Activated gamma-delta T cell treated with anti-CD3 and anti-CD28 coated beads, Interleukin-2, amount 50 U/mL, for 16 hours (primary cell): ENCODE data around the gene PRKCZ.

Source experiments
- DNase-seq: peaks from one replicate; pipeline ENCODE4 v3.0.0-alpha.2; 2020; ENCODE audit warnings: low read depth

Gene PRKCZ

DNA sequence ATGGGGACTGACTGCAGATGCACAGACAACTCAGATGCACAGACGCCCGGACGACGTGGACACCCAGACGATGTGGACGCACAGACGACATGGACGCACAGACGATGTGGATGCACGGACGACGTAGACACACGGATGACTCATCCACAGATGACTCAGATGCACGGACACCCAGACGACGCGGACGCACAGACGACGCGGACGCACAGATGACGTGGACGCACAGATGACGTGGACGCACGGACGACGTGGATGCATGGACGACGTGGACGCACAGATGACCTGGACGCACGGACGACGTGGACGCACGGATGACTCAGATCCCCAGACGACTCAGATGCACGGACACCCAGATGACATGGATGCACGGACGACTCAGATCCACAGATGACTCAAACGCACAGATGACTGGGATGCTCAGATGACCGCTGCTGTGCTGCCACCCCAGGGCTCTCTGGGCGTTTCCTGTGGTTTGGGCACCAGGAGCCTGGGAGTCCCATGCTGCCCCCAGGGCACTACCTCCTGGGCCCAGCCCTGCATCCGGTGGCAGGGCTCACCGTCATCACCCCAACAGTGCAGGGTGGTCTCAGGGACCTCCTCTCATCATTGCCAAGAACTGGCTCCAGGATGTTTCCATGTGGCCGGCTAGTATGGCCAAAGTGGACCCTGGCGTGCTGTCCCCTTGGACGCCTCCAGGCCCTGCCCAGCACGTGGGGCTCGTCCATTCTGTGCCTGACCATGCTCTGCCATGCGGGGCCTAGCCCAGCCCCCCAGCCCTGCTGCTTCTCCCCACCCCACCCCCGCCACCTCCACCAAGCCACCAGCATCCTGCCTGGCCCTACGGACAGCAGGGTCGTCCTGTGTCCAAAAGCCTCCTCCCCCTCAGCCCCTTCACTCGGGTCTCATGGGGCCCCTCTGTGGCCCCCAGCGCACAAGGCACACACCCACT, 130.4 kb downstream of the PRKCZ start:
- no peak for DNase-seq

DNA sequence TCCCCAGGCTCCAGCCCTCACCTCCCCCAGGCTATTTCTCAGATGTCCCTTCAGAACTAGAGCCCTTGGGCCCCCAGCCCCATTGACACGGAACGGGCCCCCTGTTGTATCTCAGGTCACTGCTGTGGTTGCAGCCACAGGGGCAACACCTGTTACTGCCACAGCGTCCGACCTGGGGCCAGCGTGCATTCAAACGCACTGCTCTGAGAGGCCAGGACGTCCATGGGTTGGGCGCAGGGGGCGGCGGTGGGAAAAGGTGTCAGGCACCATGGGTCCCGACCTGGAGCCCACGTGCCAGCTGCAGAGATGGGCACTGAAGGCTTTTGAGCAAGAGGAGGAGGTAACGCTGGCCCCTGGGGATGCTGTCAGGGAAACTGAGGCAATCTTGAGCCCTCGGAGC, 131.1 kb downstream of the PRKCZ start:
- DNase-seq: no peak

DNA sequence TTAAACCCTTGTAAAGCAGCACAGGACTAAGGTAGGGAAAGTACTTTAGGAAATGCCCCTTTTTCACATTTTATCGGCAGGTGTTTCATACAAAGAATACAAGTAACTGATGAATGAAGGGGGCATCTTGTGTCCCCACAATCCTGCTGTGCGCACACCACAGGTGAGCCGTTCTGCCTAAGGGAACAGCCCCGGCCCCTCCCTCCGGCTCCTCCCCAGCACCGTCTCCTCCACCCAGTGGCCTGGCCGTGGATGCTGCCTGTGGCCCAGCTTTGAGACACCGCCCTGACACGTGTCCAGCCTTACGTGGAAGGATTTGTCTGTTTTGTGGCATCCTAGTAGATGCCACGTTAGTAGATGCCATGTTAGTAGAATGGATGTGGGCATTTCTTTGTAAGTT, 131.5 kb downstream of the PRKCZ start:
- DNase-seq: no peak

DNA sequence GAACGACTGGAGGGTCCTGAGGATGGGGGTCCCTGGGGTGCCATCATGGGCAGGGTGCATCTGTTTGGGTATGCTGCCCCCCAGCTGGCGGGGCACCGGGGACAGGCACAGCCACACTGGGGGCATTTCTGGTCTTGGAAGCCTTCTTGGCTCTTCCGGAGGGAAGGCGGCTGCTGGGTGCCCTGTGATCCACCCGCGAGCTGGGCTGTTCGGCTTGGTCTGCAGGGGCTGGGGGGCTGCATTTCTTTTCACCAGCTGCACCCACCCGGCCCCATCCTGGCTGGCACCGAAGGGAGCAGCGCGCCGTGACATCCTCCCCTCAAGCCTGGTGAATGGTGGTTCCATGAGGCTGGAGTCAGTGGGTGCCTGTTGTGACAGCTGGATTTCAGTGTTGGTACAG, 132.2 kb downstream of the PRKCZ start:
- no peak for DNase-seq

DNA sequence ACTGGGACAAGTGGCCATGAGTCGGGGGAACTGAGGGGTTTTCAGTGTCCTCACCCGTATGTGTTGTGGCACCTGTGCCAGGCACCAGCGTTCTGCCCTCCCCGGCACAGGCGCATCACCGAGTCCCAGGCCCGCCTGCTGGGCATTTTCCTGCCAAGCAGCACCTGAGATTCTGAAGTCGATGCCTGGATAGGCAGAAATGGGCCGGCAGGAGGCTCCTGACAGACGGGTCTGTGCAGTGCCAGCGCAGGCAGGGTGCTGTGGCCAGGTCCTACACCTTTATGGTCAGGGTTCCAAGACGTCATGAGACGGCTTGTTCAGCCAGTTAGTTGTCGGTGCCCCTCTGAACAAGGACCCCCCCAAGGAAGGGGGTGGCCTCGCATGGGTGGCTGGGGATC, 133.7 kb downstream of the PRKCZ start:
- DNase-seq: no peak

DNA sequence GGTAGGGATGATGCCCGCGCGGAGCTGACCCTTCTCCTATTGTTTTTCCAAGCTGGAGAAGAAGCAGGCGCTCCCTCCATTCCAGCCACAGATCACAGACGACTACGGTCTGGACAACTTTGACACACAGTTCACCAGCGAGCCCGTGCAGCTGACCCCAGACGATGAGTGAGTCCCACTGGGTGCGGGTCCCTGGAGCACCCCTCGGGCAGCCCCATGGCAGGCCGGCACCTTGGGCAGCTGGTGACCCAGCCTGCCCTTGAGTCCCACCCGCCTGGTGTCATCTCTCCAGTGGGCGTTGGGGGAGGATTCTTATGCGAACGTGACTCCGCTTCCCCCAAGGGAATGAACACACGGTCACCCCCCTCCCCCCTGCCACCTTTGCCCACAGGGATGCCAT, 134.3 kb downstream of the PRKCZ start:
- DNase-seq: no peak

DNA sequence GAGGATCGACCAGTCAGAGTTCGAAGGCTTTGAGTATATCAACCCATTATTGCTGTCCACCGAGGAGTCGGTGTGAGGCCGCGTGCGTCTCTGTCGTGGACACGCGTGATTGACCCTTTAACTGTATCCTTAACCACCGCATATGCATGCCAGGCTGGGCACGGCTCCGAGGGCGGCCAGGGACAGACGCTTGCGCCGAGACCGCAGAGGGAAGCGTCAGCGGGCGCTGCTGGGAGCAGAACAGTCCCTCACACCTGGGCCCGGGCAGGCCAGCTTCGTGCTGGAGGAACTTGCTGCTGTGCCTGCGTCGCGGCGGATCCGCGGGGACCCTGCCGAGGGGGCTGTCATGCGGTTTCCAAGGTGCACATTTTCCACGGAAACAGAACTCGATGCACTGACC, 134.7 kb downstream of the PRKCZ start:
- DNase-seq: no peak

DNA sequence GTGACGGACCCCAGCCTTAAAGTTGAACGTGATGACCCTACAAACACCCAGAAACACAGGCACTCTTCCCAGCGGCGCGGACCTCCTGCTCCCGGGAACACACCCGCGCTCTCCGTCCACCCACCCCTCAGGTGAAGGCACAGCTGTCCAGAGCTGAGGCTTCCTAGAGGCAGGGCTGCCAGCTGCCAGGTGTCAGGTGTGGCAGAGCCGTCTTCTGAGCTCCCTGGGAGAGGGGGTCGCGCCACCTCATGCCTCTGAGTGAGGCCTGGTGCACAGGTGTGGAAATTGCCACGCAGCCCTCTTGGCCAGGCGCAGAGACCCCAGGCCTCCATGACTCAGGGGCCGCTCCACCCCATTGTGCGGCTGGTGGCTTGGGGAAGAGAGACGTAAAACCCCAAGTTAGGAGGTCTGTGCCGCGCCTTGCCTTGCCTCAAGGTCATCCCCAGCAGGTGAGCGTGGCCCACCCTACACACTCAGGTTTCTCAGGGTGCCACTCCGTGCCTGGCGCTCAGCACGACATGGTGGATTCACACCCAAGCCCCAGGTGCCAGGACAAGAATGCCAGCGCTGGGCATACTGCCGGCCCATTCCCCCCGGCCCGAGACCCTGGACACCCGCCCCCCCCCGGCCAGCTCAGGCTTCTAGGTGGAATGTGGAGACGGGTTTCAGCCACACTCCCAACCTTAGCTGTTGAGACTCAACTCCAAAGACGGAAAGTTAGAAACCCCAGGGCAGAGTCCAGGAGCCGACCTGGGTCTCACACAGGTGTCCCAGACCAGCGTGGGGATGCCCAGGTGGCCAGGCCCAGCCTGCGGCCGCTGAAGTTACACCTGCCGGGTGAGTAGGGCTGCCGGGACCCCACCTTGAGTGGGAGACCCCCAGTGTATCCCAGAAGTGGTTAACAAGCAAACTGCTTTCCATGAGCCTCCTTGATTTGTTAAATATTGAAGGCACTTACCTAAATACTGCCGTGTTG, 136.0 kb downstream of the PRKCZ start:
- no peak for DNase-seq

DNA sequence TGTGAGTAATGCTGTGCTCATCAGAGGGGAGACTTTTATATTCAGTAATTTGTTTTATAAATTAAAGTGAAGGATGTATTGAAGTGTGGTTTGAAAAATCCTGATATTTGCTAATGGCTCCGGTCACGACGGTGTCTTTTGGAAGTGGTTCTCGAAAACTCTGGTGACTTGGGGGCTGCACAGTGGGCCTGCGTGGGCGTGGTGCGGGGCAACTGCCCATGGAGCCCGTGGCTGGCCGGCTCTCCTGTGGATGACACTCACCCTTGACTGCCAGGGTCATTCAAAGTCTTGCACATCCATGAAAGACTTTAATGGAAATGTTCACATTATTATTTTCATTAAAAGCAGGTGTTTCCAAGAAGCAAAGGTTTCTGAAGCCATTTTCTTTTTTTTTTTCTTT, 136.7 kb downstream of the PRKCZ start:
- DNase-seq: no peak

DNA sequence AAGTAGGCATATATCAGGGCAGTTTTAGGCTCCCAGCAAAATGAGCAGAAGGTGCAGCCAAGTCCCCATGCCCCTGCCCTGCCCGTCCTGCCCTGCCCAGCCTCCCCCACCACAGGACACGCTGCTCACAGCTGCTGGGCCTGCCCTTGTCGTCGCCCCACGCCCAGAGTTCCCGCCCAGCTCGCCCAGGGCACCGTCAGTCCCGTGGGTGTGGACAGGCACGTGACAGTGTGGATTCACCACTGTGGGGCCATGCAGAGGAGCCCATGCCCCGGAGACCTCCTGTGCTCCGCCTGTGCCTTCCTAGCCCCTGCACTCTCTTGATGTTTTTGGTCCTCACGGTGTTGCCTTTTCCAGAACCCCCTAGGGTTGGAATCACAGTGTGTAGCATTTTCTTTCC, 137.4 kb downstream of the PRKCZ start:
- no peak for DNase-seq

DNA sequence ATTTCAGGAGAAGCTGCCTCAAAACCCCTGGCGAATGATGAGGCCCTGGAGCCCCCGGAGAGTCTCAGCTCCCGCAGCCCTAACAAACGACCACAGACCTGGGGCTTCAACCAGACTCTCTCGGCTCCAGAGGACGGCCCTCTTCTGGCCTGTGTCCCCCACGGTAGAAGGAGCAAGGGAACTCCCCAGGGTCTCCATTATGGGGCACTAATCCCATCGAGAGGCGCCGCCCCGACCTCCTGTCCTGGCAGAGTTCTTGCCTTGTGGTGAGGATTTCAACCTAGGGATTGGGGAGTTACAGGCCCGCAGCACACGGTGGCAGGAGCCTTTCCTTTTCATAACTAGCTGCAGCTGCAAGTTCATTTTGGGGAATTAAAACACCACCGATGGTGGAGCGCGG, 138.1 kb downstream of the PRKCZ start:
- no peak for DNase-seq

DNA sequence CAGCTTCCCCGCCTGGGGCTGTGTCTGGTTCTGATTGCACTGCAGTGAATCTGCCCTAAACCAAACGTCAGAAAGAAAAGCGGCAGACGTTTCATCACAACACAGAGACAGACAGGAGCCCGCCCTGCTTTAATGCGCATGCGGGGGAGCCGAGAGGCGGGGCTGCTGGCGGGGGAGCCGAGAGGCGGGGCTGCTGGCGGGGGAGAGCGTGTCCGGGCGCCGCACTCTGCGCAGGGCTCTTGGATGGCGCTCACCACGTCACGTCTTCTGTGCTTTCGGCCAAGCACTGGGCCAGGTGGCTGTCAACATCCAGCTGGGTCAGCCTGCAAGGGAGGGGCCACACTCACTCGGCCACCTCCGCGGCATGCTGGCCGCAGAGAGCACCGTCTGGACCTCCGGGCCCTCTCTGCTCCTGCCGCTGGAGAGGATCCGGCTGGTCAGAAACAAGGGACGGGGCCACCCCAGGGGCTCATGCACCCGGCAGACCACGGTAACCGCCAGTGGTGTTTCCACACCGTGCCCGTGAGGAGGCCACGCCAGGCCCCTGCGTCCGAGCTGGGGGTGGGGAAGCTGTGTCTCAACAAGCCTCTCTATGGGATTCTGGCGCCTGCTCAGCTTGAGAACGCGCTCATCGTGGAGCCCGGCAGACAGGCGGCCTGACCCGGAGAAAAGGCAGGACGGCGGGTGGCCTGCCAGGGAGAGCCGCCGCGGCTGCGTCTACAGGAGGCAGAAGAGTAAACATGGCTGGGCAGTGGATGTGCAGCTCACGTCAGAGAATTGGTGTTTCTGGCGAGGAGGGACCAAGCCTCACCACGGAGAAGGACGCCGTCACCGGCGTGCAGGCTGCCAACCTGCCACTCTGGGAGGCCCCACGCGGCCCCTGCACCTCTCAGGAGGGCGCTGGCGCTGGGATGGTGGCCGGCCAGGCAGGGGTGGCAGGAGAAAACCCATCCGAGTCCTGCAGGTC, 139.5 kb downstream of the PRKCZ start:
- DNase-seq: peak; percentile 85

DNA sequence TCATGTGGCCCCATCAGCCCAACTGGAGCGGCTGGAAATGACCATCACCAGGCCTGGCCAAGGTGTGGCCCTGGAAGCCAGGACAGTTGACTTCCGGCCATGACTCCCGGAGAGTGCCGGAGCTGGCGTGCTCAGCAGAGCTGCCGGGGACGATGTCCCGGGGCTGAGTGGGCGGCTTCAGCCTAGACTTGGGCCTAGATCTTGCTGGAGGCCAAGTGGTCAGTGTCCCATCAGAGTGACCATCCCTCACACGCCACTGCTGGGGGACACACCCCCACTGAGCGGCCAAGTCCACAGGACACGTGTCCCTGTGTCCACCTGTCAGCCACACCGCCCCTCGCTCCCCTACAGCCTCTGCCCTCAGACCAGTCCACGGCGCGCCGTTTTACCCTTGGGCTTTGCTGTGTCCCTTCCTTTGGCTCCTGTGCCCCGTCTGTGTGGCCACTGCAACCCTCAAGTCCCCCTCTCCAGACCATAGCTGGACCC, 140.3 kb downstream of the PRKCZ start:
- no peak for DNase-seq

DNA sequence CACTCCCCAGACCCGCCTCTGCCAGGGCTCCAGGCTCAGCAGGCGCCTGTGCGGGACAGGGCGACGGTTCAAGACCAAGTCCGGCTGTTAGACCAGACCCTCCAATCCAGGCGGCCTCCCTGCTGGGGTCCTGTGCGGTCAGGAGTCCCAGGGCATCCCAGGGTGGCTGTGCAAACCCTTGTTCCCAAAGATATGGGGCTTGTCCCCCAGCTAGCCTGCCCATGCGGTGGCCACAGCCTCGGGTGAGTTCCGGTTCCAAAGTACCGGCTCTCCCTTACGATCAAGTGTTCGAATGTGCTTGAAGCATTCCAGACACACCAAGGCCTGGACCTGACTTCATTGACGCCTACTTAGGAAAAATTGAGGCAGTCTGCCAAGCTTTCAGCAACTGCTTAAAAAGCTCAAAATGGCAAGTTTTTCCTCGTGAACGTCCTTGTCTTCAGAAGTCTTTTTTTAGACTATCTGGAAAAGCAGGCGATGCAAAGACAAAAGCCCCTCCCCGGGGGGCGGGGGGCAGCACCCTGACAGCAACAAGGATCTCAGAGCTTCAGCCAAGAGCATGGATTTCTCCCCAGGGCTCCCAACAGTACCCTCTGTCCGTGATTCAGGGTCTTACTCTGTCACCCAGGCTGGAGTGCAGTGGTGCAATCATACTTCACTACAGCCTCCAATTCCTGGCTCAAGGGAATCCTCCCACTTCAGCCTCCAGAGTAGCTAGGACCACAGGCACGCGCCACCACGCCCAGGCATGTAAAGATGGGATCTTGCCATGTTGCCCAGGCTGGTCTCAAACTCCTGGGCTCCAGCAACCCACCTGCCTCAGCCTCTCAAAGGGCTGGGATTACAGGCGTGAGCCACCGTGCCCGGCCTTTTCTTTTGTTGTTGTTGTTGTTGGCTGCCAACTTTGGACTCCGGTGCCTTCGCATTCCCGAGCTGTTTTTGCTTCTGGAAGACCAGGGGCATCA, 142.1 kb downstream of the PRKCZ start:
- no peak for DNase-seq

DNA sequence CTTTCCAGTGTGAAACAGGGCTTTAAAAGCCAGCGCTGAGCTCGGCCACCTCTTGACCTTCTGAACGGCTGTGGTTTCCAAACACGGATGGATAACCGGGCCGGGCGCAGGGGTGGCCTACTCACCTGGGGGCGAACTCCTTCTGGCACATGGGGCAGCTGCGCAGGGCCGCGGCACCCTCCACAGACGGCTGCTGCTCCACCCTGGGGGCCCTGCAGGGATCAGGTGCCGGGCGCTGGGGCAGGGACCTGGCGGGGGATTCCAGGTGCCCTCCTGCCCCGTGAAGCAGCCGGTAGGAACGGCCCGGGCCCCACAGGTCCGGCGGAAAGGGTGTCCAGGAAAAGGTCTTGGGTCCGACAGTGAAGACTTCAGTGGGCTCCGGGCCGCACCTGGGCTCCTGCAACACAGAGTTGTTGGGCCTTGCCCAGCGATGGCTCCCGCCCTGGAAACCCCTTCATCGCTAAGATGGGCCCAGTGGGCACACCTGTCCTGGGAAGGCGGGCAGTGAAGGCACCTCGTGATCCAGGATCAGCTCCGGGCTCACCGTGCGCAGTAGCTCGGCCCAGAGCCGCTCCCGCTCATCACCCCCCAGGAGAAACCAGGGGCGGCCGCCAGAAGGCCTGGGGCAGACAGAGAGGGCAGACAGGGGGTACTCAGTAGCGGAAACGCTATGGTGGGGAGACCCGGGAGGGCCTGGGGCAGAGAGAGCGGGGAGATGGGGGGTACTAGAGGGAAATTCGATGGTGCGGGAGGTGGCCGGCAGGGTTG, 143.5 kb downstream of the PRKCZ start:
- no peak for DNase-seq

DNA sequence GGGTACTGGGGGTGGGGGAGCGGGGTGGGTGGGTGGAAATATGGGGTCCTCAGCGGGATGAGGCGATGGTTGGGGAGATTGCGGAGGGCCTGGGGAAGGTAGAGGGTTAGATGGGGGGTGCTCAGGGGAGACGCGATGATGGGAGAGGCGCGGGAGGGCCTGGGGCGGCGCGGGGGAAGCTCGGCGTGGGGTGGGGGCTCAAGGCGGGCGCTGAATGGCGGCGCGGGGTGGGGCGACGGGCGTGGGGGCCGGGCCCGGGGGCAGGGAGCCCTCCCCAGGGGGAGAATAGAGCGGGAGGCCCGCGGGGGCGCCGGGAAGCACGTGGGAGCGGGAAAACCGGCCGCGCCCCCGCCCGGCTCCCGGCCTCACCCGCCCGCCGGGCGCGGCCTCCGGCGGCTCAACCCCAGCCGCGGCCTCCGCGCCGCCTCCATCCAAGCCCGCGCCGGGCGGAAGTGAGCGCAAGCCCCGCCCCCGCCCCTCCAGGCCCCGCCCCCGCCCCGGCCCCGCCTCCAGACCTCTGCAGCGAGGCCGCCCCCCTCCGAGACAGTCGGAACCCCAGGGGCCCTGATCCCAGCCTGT, 144.2 kb downstream of the PRKCZ start, which contains the start of gene FAAP20:
FAAP20 (minus strand) TSS at position 454 of the 579 bp plus-strand sequence; CDS start at position 431, 23 bp downstream.
- peak; percentile 48 for DNase-seq

DNA sequence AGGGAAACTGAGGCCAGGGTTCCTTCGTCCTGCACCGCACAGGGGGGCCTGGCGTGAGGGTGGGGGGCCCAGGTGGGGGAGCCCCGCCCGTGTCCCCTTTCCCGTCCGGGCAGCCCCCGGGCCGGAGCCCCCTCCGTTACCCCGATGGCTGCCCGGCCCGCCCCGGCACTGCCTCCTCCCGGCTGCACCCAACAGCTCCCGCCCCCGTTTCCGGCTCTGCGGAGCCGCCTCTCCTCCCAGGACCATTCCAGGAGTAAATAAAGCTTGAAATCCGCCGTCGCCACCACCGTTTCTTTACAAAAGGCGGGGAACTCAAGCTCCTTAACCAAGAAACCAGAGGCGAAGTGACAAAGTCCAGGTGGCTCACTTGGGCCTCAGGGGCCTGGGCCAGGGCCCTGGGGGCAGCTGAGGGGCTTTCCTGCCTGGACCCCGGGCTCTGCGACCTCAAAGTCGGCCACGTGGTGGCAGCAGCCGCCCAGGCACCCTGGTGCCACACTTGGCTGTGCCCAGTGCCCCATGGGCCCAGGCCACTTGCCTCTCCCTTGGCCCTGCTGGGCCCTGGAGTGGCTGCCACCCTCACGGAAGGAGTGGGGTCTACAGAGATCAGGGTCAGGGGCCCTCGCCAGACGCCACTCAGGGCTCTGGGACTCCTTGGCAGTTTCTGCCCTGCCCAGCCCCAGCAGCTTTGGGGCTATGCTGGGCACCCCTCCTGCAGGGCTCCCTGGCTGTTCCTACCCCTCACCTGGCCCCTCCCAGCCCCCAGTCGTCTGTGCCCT, 144.9 kb downstream of the PRKCZ start:
- peak; percentile 78 for DNase-seq

DNA sequence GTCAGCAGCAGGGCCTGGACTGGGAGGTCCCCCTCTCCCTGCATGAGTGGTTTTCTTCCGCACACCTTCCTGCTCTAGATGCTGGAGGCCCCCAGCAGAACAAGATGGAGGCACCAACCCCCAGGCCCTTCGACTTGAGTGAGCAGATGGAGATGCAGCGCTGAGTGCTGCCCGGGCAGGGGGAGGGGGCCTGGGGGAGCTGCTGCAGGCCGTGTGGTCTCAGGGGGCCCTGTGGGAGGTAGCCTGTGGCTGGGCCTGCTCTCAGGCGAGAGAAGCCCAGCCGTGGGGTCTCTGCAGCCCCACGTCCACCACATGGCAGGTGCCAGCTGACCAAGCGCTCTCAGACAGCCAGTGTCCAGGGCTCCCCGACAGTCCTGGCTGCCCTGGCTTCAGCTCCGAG, 145.6 kb downstream of the PRKCZ start:
- no peak for DNase-seq
